Trophoblast cell (in vitro differentiated cells and primary cell): ENCODE results near the gene MAGI1.
"Not testable (repeated sequence)": the region's sequence is repeated elsewhere in the genome, so short reads cannot be mapped to it uniquely, and the experiment has no call there.

Experiments
- DNase-seq, 2 donors: peaks; one replicate each; pipeline ENCODE4 v3.0.0-alpha.2; 2016
- H2AFZ ChIP-seq: 2 replicates; pipeline ENCODE4 v1.6.1; 2013; ENCODE audit warnings: low read length, moderate library complexity, mild to moderate bottlenecking; ENCODE audit not compliant: insufficient read depth, poor library complexity
- H2AK5ac ChIP-seq: 2 replicates; pipeline ENCODE4 v1.6.1; 2013; ENCODE audit warnings: mild to moderate bottlenecking, low read length
- H2BK120ac ChIP-seq: 2 replicates; pipeline ENCODE4 v1.6.1; 2013; ENCODE audit warnings: low read length, mild to moderate bottlenecking, moderate library complexity; ENCODE audit not compliant: insufficient read depth, poor library complexity
- H2BK12ac ChIP-seq: 2 replicates; pipeline ENCODE4 v1.6.1; 2013; ENCODE audit warnings: mild to moderate bottlenecking, low read length, moderate library complexity
- H2BK5ac ChIP-seq: 2 replicates; pipeline ENCODE4 v1.6.1; 2013; ENCODE audit warnings: low read length, low read depth, moderate library complexity, mild to moderate bottlenecking; ENCODE audit not compliant: poor library complexity
- H3K14ac ChIP-seq: 2 replicates; pipeline ENCODE4 v1.6.1; 2013; ENCODE audit warnings: mild to moderate bottlenecking, low read length
- H3K18ac ChIP-seq: 2 replicates; pipeline ENCODE4 v1.6.1; 2013; ENCODE audit warnings: mild to moderate bottlenecking, low read length
- H3K23ac ChIP-seq: 2 replicates; pipeline ENCODE4 v1.6.1; 2013; ENCODE audit warnings: low read length
- H3K27ac ChIP-seq: 2 replicates; pipeline ENCODE4 v1.5.1; 2013; ENCODE audit warnings: low read depth, mild to moderate bottlenecking, inconsistent platforms, low read length, moderate library complexity
- H3K27me3 ChIP-seq: 2 replicates; pipeline ENCODE4 v1.6.1; 2013; ENCODE audit warnings: inconsistent platforms, mild to moderate bottlenecking, low read length, moderate library complexity; ENCODE audit not compliant: insufficient read depth
- H3K36me3 ChIP-seq, 2 experiments: 1 replicate in 1 of 2; 2 replicates in 1 of 2; pipeline ENCODE4 v1.6.1; 2013; ENCODE audit warnings: low read length in 2 of 2, mild to moderate bottlenecking in 2 of 2, moderate library complexity in 1 of 2; ENCODE audit not compliant: insufficient read depth in 2 of 2, control insufficient read depth in 1 of 2
- H3K4ac ChIP-seq: 2 replicates; pipeline ENCODE4 v1.6.1; 2013; ENCODE audit warnings: low read depth, mild to moderate bottlenecking, low read length, moderate library complexity
- H3K4me1 ChIP-seq, 2 experiments: 1 replicate in 1 of 2; 2 replicates in 1 of 2; pipeline ENCODE4 v1.6.1; 2013; ENCODE audit warnings: low read length in 2 of 2, mild to moderate bottlenecking in 2 of 2, moderate library complexity in 1 of 2; ENCODE audit not compliant: insufficient read depth in 2 of 2, control insufficient read depth in 1 of 2
- H3K4me2 ChIP-seq: 2 replicates; pipeline ENCODE4 v1.6.1; 2013; ENCODE audit warnings: inconsistent platforms, mild to moderate bottlenecking, low read length, moderate library complexity
- H3K4me3 ChIP-seq: 2 replicates; pipeline ENCODE4 v1.5.1; 2013; ENCODE audit warnings: mild to moderate bottlenecking, low read depth, low read length, inconsistent platforms
- H3K79me1 ChIP-seq: one replicate; pipeline ENCODE4 v1.6.1; 2013; ENCODE audit warnings: low read length
- H3K79me2 ChIP-seq: 2 replicates; pipeline ENCODE4 v1.6.1; 2013; ENCODE audit warnings: low read length, mild to moderate bottlenecking; ENCODE audit not compliant: control insufficient read depth, insufficient read depth, poor library complexity
- H3K9ac ChIP-seq: 2 replicates; pipeline ENCODE4 v1.6.1; 2013; ENCODE audit warnings: mild to moderate bottlenecking, low read length
- H3K9me3 ChIP-seq: 2 replicates; pipeline ENCODE4 v1.6.1; 2013; ENCODE audit warnings: low read depth, mild to moderate bottlenecking, control low read depth, inconsistent platforms, low read length; ENCODE audit not compliant: insufficient read depth
- H4K12ac ChIP-seq: 2 replicates; pipeline ENCODE4 v1.6.1; 2013; ENCODE audit warnings: low read depth, mild to moderate bottlenecking, low read length, moderate library complexity
- H4K8ac ChIP-seq: 2 replicates; pipeline ENCODE4 v1.6.1; 2013; ENCODE audit warnings: low read depth, mild to moderate bottlenecking, low read length, moderate library complexity
- H4K91ac ChIP-seq: one replicate; pipeline ENCODE4 v1.6.1; 2013; ENCODE audit warnings: low read depth, mild to moderate bottlenecking, low read length, moderate library complexity
- WGBS: extraction: QIAGEN DNeasy Blood & Tissue Kit; methylation state at CpG from one replicate; pipeline ENCODE4 v1.1.7; 2013; ENCODE audit warnings: missing lambda C conversion rate; ENCODE audit not compliant: insufficient read length, insufficient coverage; ENCODE audit errors: extremely low coverage; 5-methylcytosine and 5-hydroxymethylcytosine counted together

Gene MAGI1

GRCh38 chr3:66029443-66029842, 9.3 kb downstream of the MAGI1 start:
- no peaks in the 10 kb centered on the region for H3K36me3 ChIP-seq
- peaks cover 0 to 2% of the 10 kb centered on the region in 2 experiments for H3K4me1 ChIP-seq
- H3K27ac ChIP-seq = no peak overlapping the region
- no peak overlapping the region for H4K12ac ChIP-seq
- H3K79me1 ChIP-seq = no peaks in the 10 kb centered on the region
- no peak overlapping the region for H2BK5ac ChIP-seq
- no peaks in the 10 kb centered on the region for H3K27me3 ChIP-seq
- no peak overlapping the region for H4K8ac ChIP-seq
- no peak overlapping the region for H4K91ac ChIP-seq
- H2BK120ac ChIP-seq = no peak overlapping the region
- DNase-seq = no peak
- H3K4ac ChIP-seq = peak overlapping the region; percentile 3
- no peak overlapping the region for H2AK5ac ChIP-seq
- no peak overlapping the region for H3K4me3 ChIP-seq
- H3K4me2 ChIP-seq = no peak overlapping the region
- no peak overlapping the region for H3K18ac ChIP-seq
- no peak overlapping the region for H3K14ac ChIP-seq
- peaks cover 4% of the 10 kb centered on the region for H3K79me2 ChIP-seq
- H2AFZ ChIP-seq = no peak overlapping the region
- no peak overlapping the region for H3K23ac ChIP-seq
- H3K9me3 ChIP-seq = no peaks in the 10 kb centered on the region
- no peak overlapping the region for H2BK12ac ChIP-seq
- H3K9ac ChIP-seq = no peak overlapping the region

GRCh38 chr3:66029014-66029413, 9.7 kb downstream of the MAGI1 start:
- H3K4ac ChIP-seq = no peak overlapping the region
- H3K23ac ChIP-seq = no peak overlapping the region
- no peak overlapping the region for H3K18ac ChIP-seq
- DNase-seq = no peak
- H3K27me3 ChIP-seq = no peaks in the 10 kb centered on the region
- H3K4me3 ChIP-seq = no peak overlapping the region
- no peak overlapping the region for H2BK120ac ChIP-seq
- no peak overlapping the region for H2BK12ac ChIP-seq
- H4K91ac ChIP-seq = no peak overlapping the region
- no peaks in the 10 kb centered on the region for H3K9me3 ChIP-seq
- H3K79me2 ChIP-seq = peaks cover 4% of the 10 kb centered on the region
- H2AFZ ChIP-seq = no peak overlapping the region
- no peaks in the 10 kb centered on the region for H3K36me3 ChIP-seq
- H4K8ac ChIP-seq = no peak overlapping the region
- no peak overlapping the region for H3K14ac ChIP-seq
- peaks cover 0 to 2% of the 10 kb centered on the region in 2 experiments for H3K4me1 ChIP-seq
- no CpG with 5 or more reads among the region's 5 CpGs for WGBS
- no peak overlapping the region for H4K12ac ChIP-seq
- no peak overlapping the region for H3K9ac ChIP-seq
- no peaks in the 10 kb centered on the region for H3K79me1 ChIP-seq
- no peak overlapping the region for H3K27ac ChIP-seq
- no peak overlapping the region for H2AK5ac ChIP-seq
- no peak overlapping the region for H2BK5ac ChIP-seq
- no peak overlapping the region for H3K4me2 ChIP-seq

- H3K14ac ChIP-seq = no peak overlapping the region
- no peak for DNase-seq
- H3K18ac ChIP-seq = no peak overlapping the region
- WGBS = no CpG with 5 or more reads among the region's 12 CpGs
- H3K79me2 ChIP-seq = peaks cover 4% of the 10 kb centered on the region
- no peak overlapping the region for H3K4me2 ChIP-seq
- no peak overlapping the region for H4K12ac ChIP-seq
- H2BK120ac ChIP-seq = no peak overlapping the region
- H3K27ac ChIP-seq = no peak overlapping the region
- H3K36me3 ChIP-seq = no peaks in the 10 kb centered on the region
- no peaks in the 10 kb centered on the region for H3K9me3 ChIP-seq
- H3K4ac ChIP-seq = no peak overlapping the region
- H3K4me1 ChIP-seq = peaks cover 0 to 2% of the 10 kb centered on the region in 2 experiments
- H3K9ac ChIP-seq = no peak overlapping the region
- no peak overlapping the region for H2AFZ ChIP-seq
- no peaks in the 10 kb centered on the region for H3K79me1 ChIP-seq
- H3K27me3 ChIP-seq = no peaks in the 10 kb centered on the region
- H3K23ac ChIP-seq = no peak overlapping the region
- no peak overlapping the region for H4K91ac ChIP-seq
- no peak overlapping the region for H2BK5ac ChIP-seq
- H2BK12ac ChIP-seq = no peak overlapping the region
- no peak overlapping the region for H4K8ac ChIP-seq
- H3K4me3 ChIP-seq = no peak overlapping the region
- H2AK5ac ChIP-seq = no peak overlapping the region
Measured at GRCh38 chr3:66028457-66028856, 10.3 kb downstream of the MAGI1 start.

- not testable (repeated sequence) for H4K12ac ChIP-seq, H3K23ac ChIP-seq, H2AFZ ChIP-seq, H3K4me3 ChIP-seq, H2BK120ac ChIP-seq, H2BK5ac ChIP-seq, H3K14ac ChIP-seq, H3K27me3 ChIP-seq, H3K9ac ChIP-seq, H4K91ac ChIP-seq, H3K79me1 ChIP-seq, H3K4me1 ChIP-seq, DNase-seq, H3K4me2 ChIP-seq, H2BK12ac ChIP-seq, H4K8ac ChIP-seq, H3K18ac ChIP-seq, H3K27ac ChIP-seq, H3K79me2 ChIP-seq, H3K36me3 ChIP-seq, H3K4ac ChIP-seq, H2AK5ac ChIP-seq, H3K9me3 ChIP-seq
- no CpG with 5 or more reads among the region's 8 CpGs for WGBS
Measured at GRCh38 chr3:66027099-66027498, 11.6 kb downstream of the MAGI1 start.
